GM12878 (cell line): ENCODE results near the gene OMP. TPM values are rescaled to one million over a fixed set of nuclear protein-coding genes. Genes with fewer than 3 reads are reported as not detected.

Source experiments
- ATAC-seq: fragments of 200-7000 bp; cut with Tn5 transposase; 3 replicates; pipeline ENCODE4 v1.9.1; 2020; ENCODE audit warnings: mild to moderate bottlenecking, moderate library complexity
- BruUV-seq: library from RNA; stranded (reverse); fragments of 400-500 nt; replicated peaks from 2 replicates; lab custom pipeline; 2021; lab: Mats Ljungman, UMichigan
- CTCF ChIA-PET: fragments of 300-600 bp; sonication (Branson Sonifier 250); formaldehyde crosslinking; extraction: SDS; loops from one replicate; lab custom pipeline; 2021; ENCODE audit warnings: inconsistent platforms; lab: Yijun Ruan, JAX
- POLR2A ChIA-PET: fragments of 350-600 bp; formaldehyde crosslinking; extraction: SDS; loops from one replicate; lab custom pipeline; 2021; ENCODE audit warnings: inconsistent platforms; lab: Charles Lee
- RAD21 ChIA-PET: fragments of 300-600 bp; sonication (Branson Sonifier 250); formaldehyde crosslinking; loops from one replicate; lab custom pipeline; 2023; ENCODE audit warnings: antibody characterized with exemption; ENCODE audit not compliant: unreplicated experiment; lab: Charles Lee
- SMC1A ChIA-PET: fragments of 300-600 bp; sonication (Branson Sonifier 250); formaldehyde crosslinking; loops from one replicate; lab custom pipeline; 2023; ENCODE audit not compliant: unreplicated experiment, uncharacterized antibody; lab: Charles Lee
- DNase-seq: peaks from one replicate; pipeline ENCODE4 v3.0.0-alpha.2; 2011; ENCODE audit warnings: low read depth, low spot score
- FAIRE-seq: peaks from 3 replicates; lab custom pipeline; 2011; peaks lifted over from hg19 to GRCh38; lab: Jason Lieb, UNC
- H2AFZ ChIP-seq: 2 replicates; pipeline ENCODE4 v1.6.0; 2011; ENCODE audit warnings: low read depth, low read length, control low read depth; ENCODE audit not compliant: control insufficient read depth
- H3K27ac ChIP-seq: 2 replicates; pipeline ENCODE4 v1.5.1; 2011; ENCODE audit warnings: control low read depth; ENCODE audit not compliant: control insufficient read depth, insufficient read depth
- H3K27me3 ChIP-seq, 2 experiments: replicated peaks in 1 of 2; 2 replicates each; pipeline versions ENCODE4 v1.6.0 to v1.6.1; 2011; ENCODE audit warnings: low read length in 1 of 2; ENCODE audit not compliant: control insufficient read depth in 2 of 2, insufficient read depth in 2 of 2
- H3K36me3 ChIP-seq, 2 experiments: 2 replicates each; pipeline ENCODE4 v1.5.1; 2011; ENCODE audit warnings: low read length in 1 of 2; ENCODE audit not compliant: control insufficient read depth in 2 of 2, insufficient read depth in 2 of 2
- H3K4me1 ChIP-seq: 2 replicates; pipeline ENCODE4 v1.6.1; 2011; ENCODE audit warnings: mild to moderate bottlenecking, low read length, moderate library complexity, mixed read lengths; ENCODE audit not compliant: control insufficient read depth, insufficient read depth
- H3K4me2 ChIP-seq: 2 replicates; pipeline ENCODE4 v1.6.0; 2011; ENCODE audit warnings: control low read depth; ENCODE audit not compliant: control insufficient read depth, insufficient read depth
- H3K4me3 ChIP-seq: fragments of 200-600 bp; sonication (generic); 2 replicates; pipeline ENCODE4 v1.5.1; 2016
- H3K79me2 ChIP-seq: 2 replicates; pipeline ENCODE4 v1.6.0; 2011; ENCODE audit warnings: low read length; ENCODE audit not compliant: control insufficient read depth, insufficient read depth
- H3K9ac ChIP-seq: 2 replicates; pipeline ENCODE4 v1.8.0; 2011; ENCODE audit warnings: low read length, control low read depth, mixed read lengths; ENCODE audit not compliant: control insufficient read depth, insufficient read depth
- H3K9me3 ChIP-seq: replicated peaks from 3 replicates; pipeline ENCODE4 v1.5.1; 2011; ENCODE audit warnings: mild to moderate bottlenecking, low read length; ENCODE audit not compliant: control insufficient read depth, insufficient read depth
- H4K20me1 ChIP-seq: 2 replicates; pipeline ENCODE4 v1.6.0; 2011; ENCODE audit not compliant: control insufficient read depth, insufficient read depth
- BHLHE40 ChIP-seq, 2 experiments: fragments of 450-650 bp in 1 of 2; IDR thresholded peaks; 2 replicates each; pipeline ENCODE4 v1.6.1; 2011 to 2017; ENCODE audit warnings: low read depth in 2 of 2, borderline replicate concordance in 1 of 2, improper control_type of control experiment in 1 of 2, low read length in 1 of 2, mild to moderate bottlenecking in 1 of 2
- CBFB ChIP-seq: IDR thresholded peaks from 2 replicates; pipeline ENCODE4 v1.6.1; 2016; ENCODE audit warnings: antibody characterized with exemption, low read depth
- CBX5 ChIP-seq: sonication (generic); IDR thresholded peaks from 2 replicates; pipeline ENCODE4 v1.6.1; 2016; ENCODE audit warnings: low read depth, moderate library complexity, mild to moderate bottlenecking, inconsistent platforms
- CHD1 ChIP-seq: IDR thresholded peaks from 2 replicates; pipeline ENCODE4 v1.6.1; 2012; ENCODE audit warnings: low read depth, low read length, improper control_type of control experiment
- HDAC6 ChIP-seq: fragments of 200-600 bp; sonication (generic); IDR thresholded peaks from one replicate; pipeline ENCODE4 v1.8.0; 2017; ENCODE audit warnings: antibody characterized with exemption; ENCODE audit not compliant: unreplicated experiment
- POU2F2 ChIP-seq: IDR thresholded peaks from 3 replicates; pipeline ENCODE4 v1.6.1; 2011; ENCODE audit warnings: low read depth, mild to moderate bottlenecking, low read length, borderline replicate concordance
- RCOR1 ChIP-seq: conservative IDR thresholded peaks from 2 replicates; pipeline ENCODE4 v1.6.1; 2012; ENCODE audit warnings: low read depth, low read length, improper control_type of control experiment
- SREBF1 ChIP-seq: IDR thresholded peaks from 2 replicates; pipeline ENCODE4 v1.6.1; 2012; ENCODE audit warnings: mild to moderate bottlenecking, low read length
- TARDBP ChIP-seq: IDR thresholded peaks from 2 replicates; pipeline ENCODE4 v1.6.1; 2016; ENCODE audit warnings: borderline replicate concordance
- WGBS: methylation state at CpG from one replicate; pipeline ENCODE4 v1.1.6; 2016; ENCODE audit warnings: low lambda C conversion rate; ENCODE audit not compliant: insufficient replicate concordance, insufficient coverage; ENCODE audit errors: missing lambda C conversion rate; 5-methylcytosine and 5-hydroxymethylcytosine counted together
- in situ Hi-C: fragments of 300-500 bp; cut with MboI; formaldehyde crosslinking; loops from 9 replicates; pipeline ENCODE4 v1.14.3; 2018; ENCODE audit warnings: mixed read lengths
- intact Hi-C: fragments of 100-400 bp; cut with micrococcal nuclease; formaldehyde crosslinking; loops from one replicate; pipeline ENCODE4 v1.14.2; 2022; ENCODE audit not compliant: unreplicated experiment
- polyA plus RNA-seq, 11 experiments: library from polyadenylated mRNA; depleted of rRNA in 4 of 11; unstranded in 6 of 11; stranded (reverse) in 5 of 11; fragments of >200 nt; fragmentation: Nextera tagmentation in 4 of 11; fragmentation: Illumina TruSeq in 1 of 11; extraction: Ambion mirVana in 4 of 11; extraction: Trizol in 1 of 11; gene quantifications; 1 replicate in 1 of 11; 2 replicates in 10 of 11; pipeline versions ENCODE4 v1.2.1 to v1.2.3, GENCODE V29; 2011 to 2016; ENCODE audit warnings: inconsistent platforms in 2 of 11, missing spikeins in 2 of 11, low read depth in 1 of 11
- total RNA-seq, 4 experiments: library from RNA; depleted of rRNA in 3 of 4; stranded (reverse); fragments of >200 nt in 3 of 4; fragmentation: Illumina TruSeq in 1 of 4; extraction: Trizol in 1 of 4; gene quantifications; 2 replicates each; pipeline versions ENCODE4 v1.2.1 to v1.2.3, GENCODE V29; 2013 to 2021
- TF ChIP-seq, protein P1 (sequence below): fragments of 450-650 bp; IDR thresholded peaks from 2 replicates; pipeline ENCODE4 v1.6.1; 2017; ENCODE audit warnings: borderline replicate concordance

OMP gene
- total and polyA plus RNA-seq, 10 of the 15 experiments (the other 5 are each of a cell fraction or from before 2014, with no cell fraction given): not detected

DNA sequence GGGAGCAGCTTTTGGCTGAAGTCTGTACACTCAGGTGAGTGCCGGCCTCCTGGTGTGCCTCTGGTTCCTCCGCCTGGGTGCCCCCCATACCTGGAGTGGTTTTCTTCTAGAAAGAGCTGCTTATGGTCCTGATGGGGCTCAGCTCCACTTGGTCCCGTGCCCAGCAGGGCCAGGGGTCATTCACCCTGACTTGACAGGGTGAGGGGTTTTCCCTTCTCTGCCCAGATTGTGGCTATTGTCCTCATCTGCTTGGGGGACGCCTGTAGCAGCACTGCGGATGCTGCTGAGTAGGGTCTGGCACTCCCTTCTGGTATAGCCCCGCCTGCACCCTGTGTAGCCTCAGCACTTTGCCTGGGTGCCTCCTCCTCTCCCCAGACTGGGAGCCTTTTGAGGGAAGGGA lies 8.2 kb downstream of the OMP start:
- H3K9ac ChIP-seq: no peak overlapping the region
- DNase-seq: no peak
- peaks cover 0 to 2% of the 10 kb centered on the region in 2 experiments; a peak in 2 of 4 replicates for H3K27me3 ChIP-seq
- no peak overlapping the region for H3K4me2 ChIP-seq
- no peaks in the 10 kb centered on the region for H4K20me1 ChIP-seq
- FAIRE-seq: no peak
- H3K36me3 ChIP-seq: no peaks in the 10 kb centered on the region
- no TSS peak for BruUV-seq
- ChIA-PET POLR2A (no interaction called here), CTCF (no interaction called here), RAD21 (no interaction called here), SMC1A (no interaction called here)
- 45% methylated on average over 6 of the region's 6 CpGs for whole genome bisulfite sequencing
- no peaks in the 10 kb centered on the region for H3K9me3 ChIP-seq
- H2AFZ ChIP-seq: no peak overlapping the region
- in situ Hi-C loops (no loop called here), intact Hi-C loops (no loop called here)
- H3K27ac ChIP-seq: no peak overlapping the region
- no peak for ATAC-seq
- no peaks in the 10 kb centered on the region for H3K79me2 ChIP-seq
- no peaks in the 10 kb centered on the region for H3K4me1 ChIP-seq
- H3K4me3 ChIP-seq: no peak overlapping the region
- no peak for TF ChIP-seq CBX5
- no peak for TF ChIP-seq HDAC6
- TF ChIP-seq CBFB: no peak
- no peak for TF ChIP-seq TARDBP
- TF ChIP-seq, protein P1, sequence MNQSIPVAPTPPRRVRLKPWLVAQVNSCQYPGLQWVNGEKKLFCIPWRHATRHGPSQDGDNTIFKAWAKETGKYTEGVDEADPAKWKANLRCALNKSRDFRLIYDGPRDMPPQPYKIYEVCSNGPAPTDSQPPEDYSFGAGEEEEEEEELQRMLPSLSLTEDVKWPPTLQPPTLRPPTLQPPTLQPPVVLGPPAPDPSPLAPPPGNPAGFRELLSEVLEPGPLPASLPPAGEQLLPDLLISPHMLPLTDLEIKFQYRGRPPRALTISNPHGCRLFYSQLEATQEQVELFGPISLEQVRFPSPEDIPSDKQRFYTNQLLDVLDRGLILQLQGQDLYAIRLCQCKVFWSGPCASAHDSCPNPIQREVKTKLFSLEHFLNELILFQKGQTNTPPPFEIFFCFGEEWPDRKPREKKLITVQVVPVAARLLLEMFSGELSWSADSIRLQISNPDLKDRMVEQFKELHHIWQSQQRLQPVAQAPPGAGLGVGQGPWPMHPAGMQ: no peak
- TF ChIP-seq RCOR1: no peak
- TF ChIP-seq POU2F2: no peak
- TF ChIP-seq BHLHE40 (IDR thresholded peaks at IDR 0.05; ENCODE audit: borderline replicate concordance in 1 of 2, low read depth in 2 of 2, low read length in 1 of 2): no peak
- no peak for TF ChIP-seq CHD1
- no peak for TF ChIP-seq SREBF1
